GM21515 (cell line): ENCODE data around the gene CPZ.
"Not testable (repeated sequence)": the region's sequence is repeated elsewhere in the genome, so short reads cannot be mapped to it uniquely, and the experiment has no call there.

ENCODE experiments used
- ATAC-seq: cut with Tn5 transposase; IDR thresholded peaks from one replicate; pipeline ENCODE4 v1.9.1; 2021; ENCODE audit not compliant: unreplicated experiment

The CPZ gene

GRCh38 chr4:8608714-8609391, 16.3 kb downstream of the CPZ start:
- no peak for ATAC-seq

- no peak for ATAC-seq
These were observed 16.8 kb downstream of the CPZ start for GRCh38 chr4:8609406-8609805.

- ATAC-seq: no peak
These were observed 17.3 kb downstream of the CPZ start for GRCh38 chr4:8609824-8610350.

GRCh38 chr4:8610858-8611616, 18.5 kb downstream of the CPZ start:
- ATAC-seq: no peak

- no peak for ATAC-seq
These were observed 20.1 kb downstream of the CPZ start for GRCh38 chr4:8612646-8613045.

- no peak for ATAC-seq
These were observed 21.1 kb downstream of the CPZ start for GRCh38 chr4:8613421-8614364.

GRCh38 chr4:8614365-8615193, 22.0 kb downstream of the CPZ start:
- ATAC-seq: no peak

GRCh38 chr4:8615366-8615765, 22.8 kb downstream of the CPZ start:
- no peak for ATAC-seq

GRCh38 chr4:8615921-8616787, 23.6 kb downstream of the CPZ start:
- no peak for ATAC-seq

- no peak for ATAC-seq
These were observed 24.3 kb downstream of the CPZ start for GRCh38 chr4:8616831-8617230.

GRCh38 chr4:8617486-8618040, 25.0 kb downstream of the CPZ start:
- ATAC-seq: no peak

- ATAC-seq: no peak
These were observed 25.9 kb downstream of the CPZ start for GRCh38 chr4:8618421-8618820.

- ATAC-seq: no peak
These were observed 26.6 kb downstream of the CPZ start for GRCh38 chr4:8618961-8619720.

- ATAC-seq: not testable (repeated sequence)
These were observed 28.6 kb downstream of the CPZ start for GRCh38 chr4:8621135-8621534.

- not testable (repeated sequence) for ATAC-seq
These were observed 32.2 kb downstream of the CPZ start for GRCh38 chr4:8624601-8625272.

GRCh38 chr4:8630240-8630905, 37.8 kb downstream of the CPZ start:
- not testable (repeated sequence) for ATAC-seq

- ATAC-seq: not testable (repeated sequence)
These were observed 39.3 kb downstream of the CPZ start for GRCh38 chr4:8631896-8632295.
